Measurements from ENCODE around the gene SRRM4. TPM values are rescaled to one million over a fixed set of nuclear protein-coding genes. Genes with fewer than 3 reads are reported as not detected.

Gene SRRM4
- total RNA-seq, 1 experiment from 2014 or later = not detected

- Histone ChIP-seq H4K20me1 (ENCODE audit: insufficient read depth) (no peaks in the 10 kb centered on the region), H3K9me3 (ENCODE audit: insufficient read depth, low read depth) (no peaks in the 10 kb centered on the region), H3K4me2 (no peak overlapping the region), H3K79me2 (ENCODE audit: low read depth) (no peaks in the 10 kb centered on the region), H3K9me2 (ENCODE audit: insufficient read depth) (no peaks in the 10 kb centered on the region), H3K4me3 (no peak overlapping the region), H3K27ac (no peak overlapping the region), H3F3A (ENCODE audit: insufficient read depth, low read depth) (no peaks in the 10 kb centered on the region), H3K27me3 (ENCODE audit: insufficient read depth, low read depth) (no peaks in the 10 kb centered on the region), H3K36me3 (ENCODE audit: low read depth) (no peaks in the 10 kb centered on the region), H3K4me1 (replicated peaks; ENCODE audit: insufficient read depth) (no peaks in the 10 kb centered on the region), H2AFZ (no peak overlapping the region)
- POLR2A ChIA-PET (ENCODE audit: unreplicated experiment) = no interaction called here
- TF ChIP-seq EZH2 (IDR thresholded peaks at IDR 0.05; ENCODE audit: low read depth) = no peak
- TF ChIP-seq, protein P1, sequence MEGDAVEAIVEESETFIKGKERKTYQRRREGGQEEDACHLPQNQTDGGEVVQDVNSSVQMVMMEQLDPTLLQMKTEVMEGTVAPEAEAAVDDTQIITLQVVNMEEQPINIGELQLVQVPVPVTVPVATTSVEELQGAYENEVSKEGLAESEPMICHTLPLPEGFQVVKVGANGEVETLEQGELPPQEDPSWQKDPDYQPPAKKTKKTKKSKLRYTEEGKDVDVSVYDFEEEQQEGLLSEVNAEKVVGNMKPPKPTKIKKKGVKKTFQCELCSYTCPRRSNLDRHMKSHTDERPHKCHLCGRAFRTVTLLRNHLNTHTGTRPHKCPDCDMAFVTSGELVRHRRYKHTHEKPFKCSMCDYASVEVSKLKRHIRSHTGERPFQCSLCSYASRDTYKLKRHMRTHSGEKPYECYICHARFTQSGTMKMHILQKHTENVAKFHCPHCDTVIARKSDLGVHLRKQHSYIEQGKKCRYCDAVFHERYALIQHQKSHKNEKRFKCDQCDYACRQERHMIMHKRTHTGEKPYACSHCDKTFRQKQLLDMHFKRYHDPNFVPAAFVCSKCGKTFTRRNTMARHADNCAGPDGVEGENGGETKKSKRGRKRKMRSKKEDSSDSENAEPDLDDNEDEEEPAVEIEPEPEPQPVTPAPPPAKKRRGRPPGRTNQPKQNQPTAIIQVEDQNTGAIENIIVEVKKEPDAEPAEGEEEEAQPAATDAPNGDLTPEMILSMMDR (conservative IDR thresholded peaks at IDR 0.05) = no peak
- intact Hi-C loops (cut with micrococcal nuclease; ENCODE audit: unreplicated experiment) = no loop called here
- CTCF ChIA-PET = no interaction called here
- no peak for DNase-seq
- no TSS peak for BruUV-seq (replicated peaks)
These were observed 17.8 kb downstream of the SRRM4 start for GRCh38 chr12:118999107-118999506.

DNA sequence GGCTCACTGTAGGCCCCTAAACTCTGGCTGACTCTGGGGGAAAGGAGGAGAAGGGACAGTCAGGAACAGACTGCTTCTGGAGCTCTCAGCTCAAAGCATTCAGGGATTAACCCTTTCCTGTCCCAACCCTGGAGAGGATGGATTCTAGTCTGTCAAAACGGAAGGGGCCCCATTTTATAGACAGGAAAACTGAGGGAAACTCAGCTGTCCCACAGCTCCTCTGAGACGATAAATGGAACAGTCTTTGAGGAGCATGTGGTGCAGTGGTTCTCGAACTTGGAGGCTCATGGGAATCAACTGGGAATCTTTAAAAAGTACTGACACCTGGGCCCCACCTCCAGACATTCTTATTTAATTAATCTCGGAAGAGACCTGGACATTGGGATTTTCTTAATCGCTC, 23.7 kb downstream of the SRRM4 start:
- H3K4me2 ChIP-seq = no peak overlapping the region
- ChIA-PET CTCF (no interaction called here), POLR2A (ENCODE audit: unreplicated experiment) (no interaction called here)
- peaks cover 13% of the 10 kb centered on the region; the same call in 1 of the 2 replicates for H3K27me3 ChIP-seq (ENCODE audit: insufficient read depth, low read depth)
- H3K79me2 ChIP-seq (ENCODE audit: low read depth) = no peaks in the 10 kb centered on the region
- no peaks in the 10 kb centered on the region for H3K4me1 ChIP-seq (replicated peaks; ENCODE audit: insufficient read depth)
- intact Hi-C loops (cut with micrococcal nuclease; ENCODE audit: unreplicated experiment) = no loop called here
- no peak overlapping the region for H3K4me3 ChIP-seq
- TF ChIP-seq EZH2 (IDR thresholded peaks at IDR 0.05; ENCODE audit: low read depth) = no peak
- TF ChIP-seq, protein P1 (conservative IDR thresholded peaks at IDR 0.05) = no peak
- H2AFZ ChIP-seq = no peak overlapping the region
- H3K36me3 ChIP-seq (ENCODE audit: low read depth) = no peaks in the 10 kb centered on the region
- no peak overlapping the region for H3K27ac ChIP-seq
- no peaks in the 10 kb centered on the region for H3F3A ChIP-seq (ENCODE audit: insufficient read depth, low read depth)
- no peaks in the 10 kb centered on the region for H3K9me3 ChIP-seq (ENCODE audit: insufficient read depth, low read depth)
- H4K20me1 ChIP-seq (ENCODE audit: insufficient read depth) = no peaks in the 10 kb centered on the region; the same call in 1 of the 2 replicates
- no TSS peak for BruUV-seq (replicated peaks)
- no peaks in the 10 kb centered on the region; the same call in 1 of the 2 replicates for H3K9me2 ChIP-seq (ENCODE audit: insufficient read depth)
- DNase-seq = no peak

DNA sequence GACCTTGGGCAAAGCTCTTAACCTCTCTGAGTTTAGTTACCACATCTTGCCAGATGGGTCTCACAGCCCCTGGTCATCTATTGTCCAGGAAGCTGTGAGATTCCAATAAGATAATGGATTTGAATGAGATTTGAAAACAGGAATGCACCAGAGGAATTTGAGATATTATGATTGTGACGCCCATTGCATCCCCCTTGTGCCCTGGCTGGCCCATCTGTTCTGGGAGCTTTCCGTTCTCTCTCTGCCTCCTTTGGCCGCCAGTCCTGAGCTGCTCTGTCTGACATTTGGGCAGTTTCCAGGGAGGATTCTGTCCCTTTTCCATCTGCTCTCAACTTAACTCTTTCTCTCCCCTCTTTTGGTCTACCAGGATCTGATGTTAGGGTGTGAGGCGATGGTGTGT, 24.6 kb downstream of the SRRM4 start:
- no peaks in the 10 kb centered on the region for H3K79me2 ChIP-seq (ENCODE audit: low read depth)
- ChIA-PET CTCF (no interaction called here), POLR2A (ENCODE audit: unreplicated experiment) (interaction anchor here (0.6 kb wide), 1 partner anchor 240 kb away, joined by 6 read pairs; no protein-coding TSS in a partner anchor)
- TF ChIP-seq, protein P1 (conservative IDR thresholded peaks at IDR 0.05) = no peak
- no peak for TF ChIP-seq EZH2 (IDR thresholded peaks at IDR 0.05; ENCODE audit: low read depth)
- no peaks in the 10 kb centered on the region; the same call in 1 of the 2 replicates for H3K9me2 ChIP-seq (ENCODE audit: insufficient read depth)
- BruUV-seq (replicated peaks) = no TSS peak
- intact Hi-C loops (cut with micrococcal nuclease; ENCODE audit: unreplicated experiment) = no loop called here
- no peaks in the 10 kb centered on the region for H3F3A ChIP-seq (ENCODE audit: insufficient read depth, low read depth)
- no peak for DNase-seq
- H3K9me3 ChIP-seq (ENCODE audit: insufficient read depth, low read depth) = no peaks in the 10 kb centered on the region
- no peaks in the 10 kb centered on the region; the same call in 1 of the 2 replicates for H4K20me1 ChIP-seq (ENCODE audit: insufficient read depth)
- no peak overlapping the region for H3K4me2 ChIP-seq
- no peaks in the 10 kb centered on the region for H3K36me3 ChIP-seq (ENCODE audit: low read depth)
- H3K27ac ChIP-seq = no peak overlapping the region
- peaks cover 15% of the 10 kb centered on the region; the same call in 1 of the 2 replicates for H3K27me3 ChIP-seq (ENCODE audit: insufficient read depth, low read depth)
- no peaks in the 10 kb centered on the region for H3K4me1 ChIP-seq (replicated peaks; ENCODE audit: insufficient read depth)
- H2AFZ ChIP-seq = no peak overlapping the region
- no peak overlapping the region for H3K4me3 ChIP-seq

Measured in PC-9 (cell line).